GM23338 (cell line): ENCODE data around the gene PRKCG. TPM values are rescaled to one million over a fixed set of nuclear protein-coding genes. Genes with fewer than 3 reads are reported as not detected.

Source experiments
- ATAC-seq: fragments of 200-7000 bp; cut with Tn5 transposase; 3 replicates; pipeline ENCODE4 v1.9.1; 2020
- DNase-seq: peaks from one replicate; pipeline ENCODE4 v3.0.0-alpha.2; 2015; ENCODE audit warnings: low spot score
- H2AFZ ChIP-seq: fragments of 200-600 bp; sonication (generic); 2 replicates; pipeline ENCODE4 v1.8.0; 2016; ENCODE audit warnings: antibody characterized with exemption, mild to moderate bottlenecking, moderate library complexity
- H3F3A ChIP-seq: fragments of 200-600 bp; sonication (generic); replicated peaks from 2 replicates; pipeline ENCODE4 v1.8.0; 2017; ENCODE audit warnings: antibody characterized with exemption, mixed run types, low read depth
- H3K27ac ChIP-seq: fragments of 200-600 bp; sonication (generic); 2 replicates; pipeline ENCODE4 v1.6.1; 2016; ENCODE audit warnings: low read depth
- H3K27me3 ChIP-seq: fragments of 200-600 bp; sonication (generic); 2 replicates; pipeline ENCODE4 v1.8.0; 2016; ENCODE audit warnings: mild to moderate bottlenecking, mixed run types, moderate library complexity; ENCODE audit not compliant: insufficient read depth
- H3K36me3 ChIP-seq: fragments of 200-600 bp; sonication (generic); 2 replicates; pipeline ENCODE4 v1.8.0; 2016; ENCODE audit warnings: mild to moderate bottlenecking; ENCODE audit not compliant: insufficient read depth
- H3K4me1 ChIP-seq: fragments of 200-600 bp; sonication (generic); 2 replicates; pipeline ENCODE4 v1.8.0; 2016; ENCODE audit warnings: mild to moderate bottlenecking, moderate library complexity; ENCODE audit not compliant: insufficient read depth
- H3K4me2 ChIP-seq: fragments of 200-600 bp; sonication (generic); 2 replicates; pipeline ENCODE4 v1.7.1; 2017; ENCODE audit warnings: mixed run types
- H3K4me3 ChIP-seq: fragments of 200-600 bp; sonication (generic); 2 replicates; pipeline ENCODE4 v1.6.1; 2016; ENCODE audit warnings: mixed run types
- H3K79me2 ChIP-seq: fragments of 200-600 bp; sonication (generic); replicated peaks from 2 replicates; pipeline ENCODE4 v1.8.0; 2017; ENCODE audit warnings: mild to moderate bottlenecking; ENCODE audit not compliant: insufficient read depth
- H3K9me2 ChIP-seq: fragments of 200-600 bp; sonication (generic); 2 replicates; pipeline ENCODE4 v1.8.0; 2017; ENCODE audit not compliant: insufficient read depth
- H4K20me1 ChIP-seq: fragments of 200-600 bp; sonication (generic); replicated peaks from 2 replicates; pipeline ENCODE4 v1.8.0; 2017; ENCODE audit warnings: mild to moderate bottlenecking; ENCODE audit not compliant: insufficient read depth
- H3K27ac Mint-ChIP-seq: 2 replicates; pipeline ENCODE4 v1.8.0; 2020; ENCODE audit warnings: inconsistent platforms, mild to moderate bottlenecking, moderate library complexity, mixed read lengths
- H3K27me3 Mint-ChIP-seq: 3 replicates; pipeline ENCODE4 v1.8.0; 2022; ENCODE audit warnings: low read depth, mild to moderate bottlenecking, moderate library complexity, mixed read lengths, inconsistent platforms; ENCODE audit not compliant: insufficient read depth, poor library complexity
- H3K36me3 Mint-ChIP-seq: 3 replicates; pipeline ENCODE4 v1.8.0; 2021; ENCODE audit warnings: low read depth, mild to moderate bottlenecking, inconsistent platforms, moderate library complexity, mixed read lengths
- H3K4me1 Mint-ChIP-seq: 3 replicates; pipeline ENCODE4 v1.8.0; 2020; ENCODE audit warnings: mild to moderate bottlenecking, inconsistent platforms, mixed read lengths
- H3K4me3 Mint-ChIP-seq: 3 replicates; pipeline ENCODE4 v1.8.0; 2021; ENCODE audit warnings: moderate library complexity, mild to moderate bottlenecking, inconsistent platforms, mixed read lengths
- H3K9me3 Mint-ChIP-seq: 3 replicates; pipeline ENCODE4 v1.8.0; 2020; ENCODE audit warnings: moderate library complexity, mild to moderate bottlenecking, inconsistent platforms, mixed read lengths
- CREB1 ChIP-seq: fragments of 250-450 bp; sonication (Bioruptor Pico); IDR thresholded peaks from 2 replicates; pipeline ENCODE4 v1.5.0; 2020; ENCODE audit warnings: low read depth, mild to moderate bottlenecking, moderate library complexity
- EZH2 ChIP-seq: fragments of 200-600 bp; sonication (generic); IDR thresholded peaks from one replicate; pipeline ENCODE4 v1.8.0; 2017; ENCODE audit warnings: antibody characterized with exemption, mild to moderate bottlenecking, low read depth; ENCODE audit not compliant: unreplicated experiment
- EZH2phosphoT487 ChIP-seq: fragments of 200-600 bp; sonication (generic); IDR thresholded peaks from one replicate; pipeline ENCODE4 v1.8.1; 2018; ENCODE audit warnings: antibody characterized with exemption; ENCODE audit not compliant: unreplicated experiment
- JUNB ChIP-seq: IDR thresholded peaks from one replicate; pipeline ENCODE4 v1.6.1; 2016; ENCODE audit warnings: antibody characterized with exemption; ENCODE audit not compliant: unreplicated experiment
- NANOG ChIP-seq: IDR thresholded peaks from 2 replicates; pipeline ENCODE4 v1.6.1; 2016; ENCODE audit warnings: antibody characterized with exemption, borderline replicate concordance
- POLR2AphosphoS5 ChIP-seq: IDR thresholded peaks from 2 replicates; pipeline ENCODE4 v1.6.1; 2016; ENCODE audit warnings: antibody characterized with exemption, low read depth
- STAT1 ChIP-seq: IDR thresholded peaks from one replicate; pipeline ENCODE4 v1.6.1; 2016; ENCODE audit warnings: antibody characterized with exemption; ENCODE audit not compliant: unreplicated experiment
- ZNF114 ChIP-seq: fragments of 250-450 bp; sonication (Bioruptor Pico); IDR thresholded peaks from 2 replicates; pipeline ENCODE4 v1.5.0; 2020; ENCODE audit warnings: mild to moderate bottlenecking, moderate library complexity
- ZNF331 ChIP-seq: fragments of 250-450 bp; sonication (Bioruptor Pico); IDR thresholded peaks from 2 replicates; pipeline ENCODE4 v1.5.0; 2020; ENCODE audit warnings: low read depth, mild to moderate bottlenecking, moderate library complexity
- polyA plus RNA-seq: library from polyadenylated mRNA; unstranded; fragments of >200 nt; fragmentation: Nextera tagmentation; extraction: Ambion mirVana; gene quantifications from 2 replicates; pipeline ENCODE4 v1.2.1, GENCODE V29; 2016
- total RNA-seq: library from RNA; depleted of rRNA; stranded (reverse); fragments of >200 nt; shearing (Covaris generic); gene quantifications from 2 replicates; pipeline ENCODE4 v1.2.3, GENCODE V29; 2014
- TF ChIP-seq, protein P1 (sequence below): fragments of 250-450 bp; sonication (Bioruptor Pico); IDR thresholded peaks from 2 replicates; pipeline ENCODE4 v1.5.0; 2020; ENCODE audit warnings: mild to moderate bottlenecking, moderate library complexity
- TF ChIP-seq, protein P2 (sequence below): IDR thresholded peaks from 2 replicates; pipeline ENCODE4 v1.6.1; 2016; ENCODE audit warnings: antibody characterized with exemption
- TF ChIP-seq, protein P3 (sequence below): IDR thresholded peaks from one replicate; pipeline ENCODE4 v1.6.1; 2018; ENCODE audit warnings: antibody characterized with exemption; ENCODE audit not compliant: unreplicated experiment
- TF ChIP-seq, protein P4 (sequence below), 2 experiments: fragments of 200-600 bp in 1 of 2; sonication (generic) in 1 of 2; conservative IDR thresholded peaks; 2 replicates each; pipeline versions ENCODE4 v1.5.1 to v1.6.1; 2016 to 2017; ENCODE audit warnings: antibody characterized with exemption in 2 of 2, low read depth in 2 of 2, mild to moderate bottlenecking in 2 of 2, moderate library complexity in 1 of 2

Gene PRKCG
- total and polyA plus RNA-seq, 2 experiments from 2014 or later: 15.4 to 15.9 TPM

DNA sequence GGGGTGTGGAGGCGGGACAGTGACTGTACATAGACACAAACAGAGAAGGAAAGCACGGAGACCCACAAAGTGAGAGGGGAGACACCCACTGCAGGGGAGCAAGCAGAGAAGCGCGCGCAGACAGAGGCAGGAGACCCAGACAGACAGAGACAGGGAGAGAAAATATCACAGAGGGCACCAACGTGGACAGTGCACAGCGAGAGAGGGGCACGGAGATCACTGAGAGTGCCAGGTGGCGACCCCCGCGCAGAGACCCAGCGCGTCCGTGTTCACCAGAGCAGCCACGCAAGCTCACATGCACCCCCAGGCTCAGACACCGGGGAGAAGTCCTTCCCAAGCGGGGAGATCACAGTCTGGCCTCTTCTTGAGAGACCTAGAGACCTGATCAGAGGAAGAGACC, 25.7 kb downstream of the PRKCG start:
- Histone ChIP-seq H3K4me1 (peaks cover 12% of the 10 kb centered on the region; the same call in 1 of the 2 replicates), H2AFZ (peak overlapping the region; percentile 73), H3K79me2 (peaks cover 20% of the 10 kb centered on the region), H4K20me1 (no peaks in the 10 kb centered on the region; the same call in 1 of the 2 replicates), H3K9me2 (no peaks in the 10 kb centered on the region), H3K27me3 (peaks cover 41% of the 10 kb centered on the region), H3F3A (peaks cover 16% of the 10 kb centered on the region; the same call in 1 of the 2 replicates), H3K4me2 (peak overlapping the region; percentile 95), H3K4me3 (peak overlapping the region; percentile 77), H3K27ac (no peak overlapping the region), H3K36me3 (no peaks in the 10 kb centered on the region)
- DNase-seq: no peak
- no peak overlapping the region for H3K27ac Mint-ChIP-seq
- H3K27me3 Mint-ChIP-seq: peaks cover 62% of the 10 kb centered on the region
- ATAC-seq: no peak
- peaks cover 7% of the 10 kb centered on the region for H3K36me3 Mint-ChIP-seq
- TF ChIP-seq, protein P1, sequence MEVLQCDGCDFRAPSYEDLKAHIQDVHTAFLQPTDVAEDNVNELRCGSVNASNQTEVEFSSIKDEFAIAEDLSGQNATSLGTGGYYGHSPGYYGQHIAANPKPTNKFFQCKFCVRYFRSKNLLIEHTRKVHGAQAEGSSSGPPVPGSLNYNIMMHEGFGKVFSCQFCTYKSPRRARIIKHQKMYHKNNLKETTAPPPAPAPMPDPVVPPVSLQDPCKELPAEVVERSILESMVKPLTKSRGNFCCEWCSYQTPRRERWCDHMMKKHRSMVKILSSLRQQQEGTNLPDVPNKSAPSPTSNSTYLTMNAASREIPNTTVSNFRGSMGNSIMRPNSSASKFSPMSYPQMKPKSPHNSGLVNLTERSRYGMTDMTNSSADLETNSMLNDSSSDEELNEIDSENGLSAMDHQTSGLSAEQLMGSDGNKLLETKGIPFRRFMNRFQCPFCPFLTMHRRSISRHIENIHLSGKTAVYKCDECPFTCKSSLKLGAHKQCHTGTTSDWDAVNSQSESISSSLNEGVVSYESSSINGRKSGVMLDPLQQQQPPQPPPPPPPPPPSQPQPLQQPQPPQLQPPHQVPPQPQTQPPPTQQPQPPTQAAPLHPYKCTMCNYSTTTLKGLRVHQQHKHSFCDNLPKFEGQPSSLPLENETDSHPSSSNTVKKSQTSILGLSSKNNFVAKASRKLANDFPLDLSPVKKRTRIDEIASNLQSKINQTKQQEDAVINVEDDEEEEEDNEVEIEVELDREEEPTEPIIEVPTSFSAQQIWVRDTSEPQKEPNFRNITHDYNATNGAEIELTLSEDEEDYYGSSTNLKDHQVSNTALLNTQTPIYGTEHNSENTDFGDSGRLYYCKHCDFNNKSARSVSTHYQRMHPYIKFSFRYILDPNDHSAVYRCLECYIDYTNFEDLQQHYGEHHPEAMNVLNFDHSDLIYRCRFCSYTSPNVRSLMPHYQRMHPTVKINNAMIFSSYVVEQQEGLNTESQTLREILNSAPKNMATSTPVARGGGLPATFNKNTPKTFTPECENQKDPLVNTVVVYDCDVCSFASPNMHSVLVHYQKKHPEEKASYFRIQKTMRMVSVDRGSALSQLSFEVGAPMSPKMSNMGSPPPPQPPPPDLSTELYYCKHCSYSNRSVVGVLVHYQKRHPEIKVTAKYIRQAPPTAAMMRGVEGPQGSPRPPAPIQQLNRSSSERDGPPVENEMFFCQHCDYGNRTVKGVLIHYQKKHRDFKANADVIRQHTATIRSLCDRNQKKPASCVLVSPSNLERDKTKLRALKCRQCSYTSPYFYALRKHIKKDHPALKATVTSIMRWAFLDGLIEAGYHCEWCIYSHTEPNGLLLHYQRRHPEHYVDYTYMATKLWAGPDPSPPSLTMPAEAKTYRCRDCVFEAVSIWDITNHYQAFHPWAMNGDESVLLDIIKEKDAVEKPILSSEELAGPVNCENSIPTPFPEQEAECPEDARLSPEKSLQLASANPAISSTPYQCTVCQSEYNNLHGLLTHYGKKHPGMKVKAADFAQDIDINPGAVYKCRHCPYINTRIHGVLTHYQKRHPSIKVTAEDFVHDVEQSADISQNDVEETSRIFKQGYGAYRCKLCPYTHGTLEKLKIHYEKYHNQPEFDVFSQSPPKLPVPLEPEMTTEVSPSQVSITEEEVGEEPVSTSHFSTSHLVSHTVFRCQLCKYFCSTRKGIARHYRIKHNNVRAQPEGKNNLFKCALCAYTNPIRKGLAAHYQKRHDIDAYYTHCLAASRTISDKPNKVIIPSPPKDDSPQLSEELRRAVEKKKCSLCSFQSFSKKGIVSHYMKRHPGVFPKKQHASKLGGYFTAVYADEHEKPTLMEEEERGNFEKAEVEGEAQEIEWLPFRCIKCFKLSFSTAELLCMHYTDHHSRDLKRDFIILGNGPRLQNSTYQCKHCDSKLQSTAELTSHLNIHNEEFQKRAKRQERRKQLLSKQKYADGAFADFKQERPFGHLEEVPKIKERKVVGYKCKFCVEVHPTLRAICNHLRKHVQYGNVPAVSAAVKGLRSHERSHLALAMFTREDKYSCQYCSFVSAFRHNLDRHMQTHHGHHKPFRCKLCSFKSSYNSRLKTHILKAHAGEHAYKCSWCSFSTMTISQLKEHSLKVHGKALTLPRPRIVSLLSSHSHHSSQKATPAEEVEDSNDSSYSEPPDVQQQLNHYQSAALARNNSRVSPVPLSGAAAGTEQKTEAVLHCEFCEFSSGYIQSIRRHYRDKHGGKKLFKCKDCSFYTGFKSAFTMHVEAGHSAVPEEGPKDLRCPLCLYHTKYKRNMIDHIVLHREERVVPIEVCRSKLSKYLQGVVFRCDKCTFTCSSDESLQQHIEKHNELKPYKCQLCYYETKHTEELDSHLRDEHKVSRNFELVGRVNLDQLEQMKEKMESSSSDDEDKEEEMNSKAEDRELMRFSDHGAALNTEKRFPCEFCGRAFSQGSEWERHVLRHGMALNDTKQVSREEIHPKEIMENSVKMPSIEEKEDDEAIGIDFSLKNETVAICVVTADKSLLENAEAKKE: no peak
- TF ChIP-seq, protein P2, sequence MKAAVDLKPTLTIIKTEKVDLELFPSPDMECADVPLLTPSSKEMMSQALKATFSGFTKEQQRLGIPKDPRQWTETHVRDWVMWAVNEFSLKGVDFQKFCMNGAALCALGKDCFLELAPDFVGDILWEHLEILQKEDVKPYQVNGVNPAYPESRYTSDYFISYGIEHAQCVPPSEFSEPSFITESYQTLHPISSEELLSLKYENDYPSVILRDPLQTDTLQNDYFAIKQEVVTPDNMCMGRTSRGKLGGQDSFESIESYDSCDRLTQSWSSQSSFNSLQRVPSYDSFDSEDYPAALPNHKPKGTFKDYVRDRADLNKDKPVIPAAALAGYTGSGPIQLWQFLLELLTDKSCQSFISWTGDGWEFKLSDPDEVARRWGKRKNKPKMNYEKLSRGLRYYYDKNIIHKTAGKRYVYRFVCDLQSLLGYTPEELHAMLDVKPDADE: no peak
- TF ChIP-seq ZNF114 (no peak), NANOG (no peak), JUNB (no peak), POLR2AphosphoS5 (no peak), EZH2 (no peak), STAT1 (no peak), ZNF331 (CRISPR knock-in tag) (no peak), CREB1 (CRISPR knock-in tag) (no peak), EZH2phosphoT487 (no peak)
- TF ChIP-seq, protein P3, sequence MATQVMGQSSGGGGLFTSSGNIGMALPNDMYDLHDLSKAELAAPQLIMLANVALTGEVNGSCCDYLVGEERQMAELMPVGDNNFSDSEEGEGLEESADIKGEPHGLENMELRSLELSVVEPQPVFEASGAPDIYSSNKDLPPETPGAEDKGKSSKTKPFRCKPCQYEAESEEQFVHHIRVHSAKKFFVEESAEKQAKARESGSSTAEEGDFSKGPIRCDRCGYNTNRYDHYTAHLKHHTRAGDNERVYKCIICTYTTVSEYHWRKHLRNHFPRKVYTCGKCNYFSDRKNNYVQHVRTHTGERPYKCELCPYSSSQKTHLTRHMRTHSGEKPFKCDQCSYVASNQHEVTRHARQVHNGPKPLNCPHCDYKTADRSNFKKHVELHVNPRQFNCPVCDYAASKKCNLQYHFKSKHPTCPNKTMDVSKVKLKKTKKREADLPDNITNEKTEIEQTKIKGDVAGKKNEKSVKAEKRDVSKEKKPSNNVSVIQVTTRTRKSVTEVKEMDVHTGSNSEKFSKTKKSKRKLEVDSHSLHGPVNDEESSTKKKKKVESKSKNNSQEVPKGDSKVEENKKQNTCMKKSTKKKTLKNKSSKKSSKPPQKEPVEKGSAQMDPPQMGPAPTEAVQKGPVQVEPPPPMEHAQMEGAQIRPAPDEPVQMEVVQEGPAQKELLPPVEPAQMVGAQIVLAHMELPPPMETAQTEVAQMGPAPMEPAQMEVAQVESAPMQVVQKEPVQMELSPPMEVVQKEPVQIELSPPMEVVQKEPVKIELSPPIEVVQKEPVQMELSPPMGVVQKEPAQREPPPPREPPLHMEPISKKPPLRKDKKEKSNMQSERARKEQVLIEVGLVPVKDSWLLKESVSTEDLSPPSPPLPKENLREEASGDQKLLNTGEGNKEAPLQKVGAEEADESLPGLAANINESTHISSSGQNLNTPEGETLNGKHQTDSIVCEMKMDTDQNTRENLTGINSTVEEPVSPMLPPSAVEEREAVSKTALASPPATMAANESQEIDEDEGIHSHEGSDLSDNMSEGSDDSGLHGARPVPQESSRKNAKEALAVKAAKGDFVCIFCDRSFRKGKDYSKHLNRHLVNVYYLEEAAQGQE: no peak
- TF ChIP-seq, protein P4, sequence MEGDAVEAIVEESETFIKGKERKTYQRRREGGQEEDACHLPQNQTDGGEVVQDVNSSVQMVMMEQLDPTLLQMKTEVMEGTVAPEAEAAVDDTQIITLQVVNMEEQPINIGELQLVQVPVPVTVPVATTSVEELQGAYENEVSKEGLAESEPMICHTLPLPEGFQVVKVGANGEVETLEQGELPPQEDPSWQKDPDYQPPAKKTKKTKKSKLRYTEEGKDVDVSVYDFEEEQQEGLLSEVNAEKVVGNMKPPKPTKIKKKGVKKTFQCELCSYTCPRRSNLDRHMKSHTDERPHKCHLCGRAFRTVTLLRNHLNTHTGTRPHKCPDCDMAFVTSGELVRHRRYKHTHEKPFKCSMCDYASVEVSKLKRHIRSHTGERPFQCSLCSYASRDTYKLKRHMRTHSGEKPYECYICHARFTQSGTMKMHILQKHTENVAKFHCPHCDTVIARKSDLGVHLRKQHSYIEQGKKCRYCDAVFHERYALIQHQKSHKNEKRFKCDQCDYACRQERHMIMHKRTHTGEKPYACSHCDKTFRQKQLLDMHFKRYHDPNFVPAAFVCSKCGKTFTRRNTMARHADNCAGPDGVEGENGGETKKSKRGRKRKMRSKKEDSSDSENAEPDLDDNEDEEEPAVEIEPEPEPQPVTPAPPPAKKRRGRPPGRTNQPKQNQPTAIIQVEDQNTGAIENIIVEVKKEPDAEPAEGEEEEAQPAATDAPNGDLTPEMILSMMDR (conservative IDR thresholded peaks at IDR 0.05; ENCODE audit: low read depth in 2 of 2): no peak
- peak overlapping the region; percentile 79 for H3K4me3 Mint-ChIP-seq
- peaks cover 6% of the 10 kb centered on the region; the same call in 2 of the 3 replicates for H3K9me3 Mint-ChIP-seq
- H3K4me1 Mint-ChIP-seq: peaks cover 47% of the 10 kb centered on the region
